GM23248 (cell line): ENCODE results near the gene PAQR9. TPM values are rescaled to one million over a fixed set of nuclear protein-coding genes. Genes with fewer than 3 reads are reported as not detected.

Experiments
- DNase-seq: peaks from one replicate; pipeline ENCODE4 v3.0.0-alpha.2; 2015
- H2AFZ ChIP-seq: fragments of 200-600 bp; sonication (generic); 2 replicates; pipeline ENCODE4 v1.6.1; 2016; ENCODE audit warnings: antibody characterized with exemption
- H3F3A ChIP-seq: fragments of 200-600 bp; sonication (generic); 2 replicates; pipeline ENCODE4 v1.6.1; 2016; ENCODE audit warnings: mild to moderate bottlenecking, antibody characterized with exemption, mixed run types; ENCODE audit not compliant: insufficient read depth
- H3K27ac ChIP-seq: fragments of 200-600 bp; sonication (generic); 2 replicates; pipeline ENCODE4 v1.5.1; 2016; ENCODE audit warnings: mild to moderate bottlenecking
- H3K27me3 ChIP-seq: fragments of 200-600 bp; sonication (generic); replicated peaks from 2 replicates; pipeline ENCODE4 v1.6.1; 2016; ENCODE audit warnings: mild to moderate bottlenecking; ENCODE audit not compliant: insufficient read depth
- H3K36me3 ChIP-seq: fragments of 200-600 bp; sonication (generic); 2 replicates; pipeline ENCODE4 v1.6.1; 2016; ENCODE audit warnings: low read depth, mild to moderate bottlenecking
- H3K4me1 ChIP-seq: fragments of 200-600 bp; sonication (generic); 2 replicates; pipeline ENCODE4 v1.6.1; 2016; ENCODE audit warnings: mild to moderate bottlenecking; ENCODE audit not compliant: insufficient read depth
- H3K4me2 ChIP-seq: fragments of 200-600 bp; sonication (generic); one replicate; pipeline ENCODE4 v1.6.1; 2016; ENCODE audit warnings: mild to moderate bottlenecking; ENCODE audit not compliant: unreplicated experiment
- H3K4me3 ChIP-seq: fragments of 200-600 bp; sonication (generic); 2 replicates; pipeline ENCODE4 v1.5.1; 2016; ENCODE audit warnings: mild to moderate bottlenecking
- H3K79me2 ChIP-seq: fragments of 200-600 bp; sonication (generic); 2 replicates; pipeline ENCODE4 v1.6.1; 2016; ENCODE audit warnings: mild to moderate bottlenecking; ENCODE audit not compliant: insufficient read depth
- H3K9ac ChIP-seq: fragments of 200-600 bp; sonication (generic); 2 replicates; pipeline ENCODE4 v1.6.1; 2016; ENCODE audit warnings: mild to moderate bottlenecking
- H3K9me2 ChIP-seq: fragments of 200-600 bp; sonication (generic); 2 replicates; pipeline ENCODE4 v1.6.1; 2016; ENCODE audit warnings: mixed run types, mild to moderate bottlenecking, moderate library complexity; ENCODE audit not compliant: insufficient read depth
- H3K9me3 ChIP-seq: fragments of 200-600 bp; sonication (generic); one replicate; pipeline ENCODE4 v1.6.1; 2017; ENCODE audit warnings: low read depth
- H4K20me1 ChIP-seq: fragments of 200-600 bp; sonication (generic); 2 replicates; pipeline ENCODE4 v1.6.0; 2016; ENCODE audit not compliant: insufficient read depth
- EZH2 ChIP-seq: fragments of 200-600 bp; sonication (generic); IDR thresholded peaks from 2 replicates; pipeline ENCODE4 v1.6.1; 2018; ENCODE audit warnings: antibody characterized with exemption, mild to moderate bottlenecking; ENCODE audit not compliant: insufficient read depth, poor library complexity, severe bottlenecking
- EZH2phosphoT487 ChIP-seq: fragments of 200-600 bp; sonication (generic); IDR thresholded peaks from 2 replicates; pipeline ENCODE4 v1.6.1; 2018; ENCODE audit warnings: antibody characterized with exemption, moderate library complexity, mild to moderate bottlenecking, low read depth; ENCODE audit not compliant: insufficient read depth
- WGBS, 2 experiments: methylation state at CpG; one replicate each; pipeline ENCODE4 v1.1.6; 2015 to 2017; ENCODE audit warnings: low lambda C conversion rate in 2 of 2, low coverage in 1 of 2; ENCODE audit errors: missing lambda C conversion rate in 2 of 2; 5-methylcytosine and 5-hydroxymethylcytosine counted together
- in situ Hi-C: fragments of 300-500 bp; cut with MboI; formaldehyde crosslinking; loops from 2 replicates; pipeline ENCODE4 v1.15.0; 2020
- polyA plus RNA-seq: library from polyadenylated mRNA; unstranded; fragments of >200 nt; fragmentation: Nextera tagmentation; extraction: Ambion mirVana; gene quantifications from 2 replicates; pipeline ENCODE4 v1.2.1, GENCODE V29; 2016
- small RNA-seq: library from RNA; depleted of rRNA; stranded (forward); fragments of <200 nt; gene quantifications from one replicate; pipeline ENCODE3, GENCODE V24; 2014; ENCODE audit warnings: low read depth, low replicate concordance
- total RNA-seq: library from RNA; depleted of rRNA; stranded (reverse); fragments of >200 nt; shearing (Covaris generic); gene quantifications from 2 replicates; pipeline ENCODE4 v1.2.3, GENCODE V29; 2014; rRNA removed

PAQR9 gene
- total and polyA plus RNA-seq, 2 experiments from 2014 or later: not detected

DNA sequence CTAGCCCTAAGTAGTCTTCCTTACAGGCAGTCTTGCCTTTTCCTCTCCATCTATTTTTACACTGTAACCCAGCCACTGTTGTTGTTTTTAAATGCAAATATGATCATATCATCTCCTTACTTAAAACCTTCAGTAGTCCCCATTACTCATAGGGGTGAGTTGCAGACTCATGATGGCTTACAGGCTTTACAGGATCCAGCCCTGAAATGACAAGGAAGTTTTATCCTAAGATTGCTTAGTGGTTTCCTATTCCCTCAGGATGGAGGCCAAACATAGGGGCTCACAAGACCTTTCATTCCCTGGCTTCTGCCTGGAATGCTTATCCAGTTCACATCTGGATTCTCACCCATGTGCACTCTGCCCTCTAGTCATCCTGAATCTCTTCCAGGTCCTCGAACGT lies 46.9 kb downstream of the PAQR9 start:
- Histone ChIP-seq H2AFZ (no peak overlapping the region), H3K79me2 (no peaks in the 10 kb centered on the region), H3K9me2 (no peaks in the 10 kb centered on the region), H3K36me3 (no peaks in the 10 kb centered on the region), H3K4me2 (no peak overlapping the region), H3K4me1 (peaks cover 12% of the 10 kb centered on the region), H3K4me3 (no peak overlapping the region), H3K9me3 (no peaks in the 10 kb centered on the region), H4K20me1 (no peaks in the 10 kb centered on the region), H3K27me3 (no peaks in the 10 kb centered on the region), H3F3A (no peaks in the 10 kb centered on the region), H3K27ac (no peak overlapping the region), H3K9ac (no peak overlapping the region)
- no peak for TF ChIP-seq EZH2
- no peak for TF ChIP-seq EZH2phosphoT487
- WGBS, 2 experiments: 78 to 86% methylated on average over 2 of the region's 2 CpGs
- peak; percentile 49 for DNase-seq
- in situ Hi-C loops: no loop called here

DNA sequence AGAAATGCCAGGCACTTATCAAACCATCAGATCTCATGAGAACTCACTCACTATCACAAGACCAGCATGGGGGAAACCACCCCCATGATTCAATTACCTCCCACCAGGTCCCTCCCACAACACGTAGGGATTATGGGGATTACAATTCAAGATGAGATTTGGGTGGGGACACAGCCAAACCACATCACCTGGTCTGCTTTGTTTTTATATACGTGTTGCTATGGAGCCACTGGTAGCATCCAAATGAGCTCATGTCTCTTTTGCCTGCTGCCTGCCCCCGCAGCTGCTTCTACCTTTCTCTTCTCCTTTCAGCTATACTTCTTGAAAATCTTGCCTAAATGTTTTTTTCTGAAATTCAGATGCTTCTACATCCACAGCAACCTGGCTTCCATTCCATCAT lies 47.8 kb downstream of the PAQR9 start:
- Histone ChIP-seq H3K9me3 (no peaks in the 10 kb centered on the region), H3F3A (no peaks in the 10 kb centered on the region), H4K20me1 (no peaks in the 10 kb centered on the region), H3K4me2 (no peak overlapping the region), H2AFZ (no peak overlapping the region), H3K27me3 (no peaks in the 10 kb centered on the region), H3K27ac (no peak overlapping the region), H3K36me3 (no peaks in the 10 kb centered on the region), H3K9me2 (no peaks in the 10 kb centered on the region), H3K79me2 (no peaks in the 10 kb centered on the region), H3K9ac (no peak overlapping the region), H3K4me3 (no peak overlapping the region), H3K4me1 (peaks cover 12% of the 10 kb centered on the region)
- DNase-seq: no peak
- 82 to 86% methylated on average over 3 of the region's 3 CpGs for WGBS, 2 experiments
- in situ Hi-C loops: no loop called here
- TF ChIP-seq EZH2phosphoT487 (no peak), EZH2 (no peak)

DNA sequence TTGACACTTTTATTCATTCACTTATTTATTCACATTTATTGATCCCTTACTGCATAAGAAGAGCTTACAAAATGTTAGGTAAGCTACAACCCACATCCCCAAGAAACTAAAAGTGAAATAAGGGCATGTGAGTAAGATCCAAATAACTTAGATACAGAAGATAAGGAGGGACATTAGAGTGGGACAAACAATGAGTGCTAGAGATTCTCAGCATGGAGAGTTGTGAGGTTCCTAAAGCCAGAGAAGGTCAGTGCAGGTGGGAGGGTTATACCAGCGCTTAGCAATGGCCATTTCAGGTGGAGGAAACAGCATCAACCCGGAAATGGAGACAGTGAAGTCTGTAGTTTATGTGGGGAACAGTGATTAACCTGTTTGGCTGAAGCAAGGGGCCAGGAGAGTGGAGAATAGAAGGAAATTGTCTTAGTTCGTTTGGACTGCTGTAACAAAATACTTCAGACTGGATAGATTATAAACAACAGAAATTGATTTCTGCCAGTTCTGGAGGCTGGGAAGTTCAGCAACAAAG lies 49.1 kb downstream of the PAQR9 start:
- Histone ChIP-seq H4K20me1 (no peaks in the 10 kb centered on the region), H3K9me3 (no peaks in the 10 kb centered on the region), H3K27ac (no peak overlapping the region), H3K9ac (no peak overlapping the region), H3K4me2 (no peak overlapping the region), H2AFZ (no peak overlapping the region), H3K9me2 (no peaks in the 10 kb centered on the region), H3K4me3 (no peak overlapping the region), H3K4me1 (peaks cover 18% of the 10 kb centered on the region), H3K79me2 (no peaks in the 10 kb centered on the region), H3K36me3 (no peaks in the 10 kb centered on the region), H3F3A (no peaks in the 10 kb centered on the region), H3K27me3 (no peaks in the 10 kb centered on the region)
- DNase-seq: no peak
- WGBS, 2 experiments: 75 to 88% methylated on average over 3 of the region's 3 CpGs
- in situ Hi-C loops: no loop called here
- TF ChIP-seq EZH2phosphoT487: no peak
- TF ChIP-seq EZH2: no peak

DNA sequence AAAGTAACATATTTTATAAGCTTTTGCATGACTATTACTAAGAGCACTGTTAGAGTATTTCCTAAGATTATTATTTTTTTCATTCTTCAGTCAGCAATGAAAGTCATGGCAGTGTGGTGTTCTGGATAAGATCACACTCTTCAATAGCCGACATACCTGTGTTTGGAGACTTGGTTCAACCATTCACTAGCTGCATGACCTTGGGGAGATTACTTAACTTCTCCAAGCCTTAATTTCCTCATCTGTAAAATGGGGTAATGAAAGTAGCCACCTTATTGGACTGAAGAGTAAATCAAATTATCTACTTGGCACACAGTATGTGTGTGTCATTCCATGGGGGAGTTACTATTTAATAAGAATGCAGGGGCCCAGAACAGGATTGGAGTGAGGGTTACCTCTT lies 50.0 kb downstream of the PAQR9 start:
- 93 to 100% methylated on average over 1 of the region's 1 CpG for WGBS, 2 experiments
- Histone ChIP-seq H3K4me2 (no peak overlapping the region), H3F3A (no peaks in the 10 kb centered on the region), H3K79me2 (no peaks in the 10 kb centered on the region), H4K20me1 (no peaks in the 10 kb centered on the region), H2AFZ (no peak overlapping the region), H3K9me3 (no peaks in the 10 kb centered on the region), H3K4me3 (no peak overlapping the region), H3K27ac (no peak overlapping the region), H3K36me3 (no peaks in the 10 kb centered on the region), H3K27me3 (no peaks in the 10 kb centered on the region), H3K4me1 (peaks cover 18% of the 10 kb centered on the region), H3K9me2 (no peaks in the 10 kb centered on the region), H3K9ac (no peak overlapping the region)
- TF ChIP-seq EZH2: no peak
- TF ChIP-seq EZH2phosphoT487: no peak
- DNase-seq: no peak
- in situ Hi-C loops: no loop called here

DNA sequence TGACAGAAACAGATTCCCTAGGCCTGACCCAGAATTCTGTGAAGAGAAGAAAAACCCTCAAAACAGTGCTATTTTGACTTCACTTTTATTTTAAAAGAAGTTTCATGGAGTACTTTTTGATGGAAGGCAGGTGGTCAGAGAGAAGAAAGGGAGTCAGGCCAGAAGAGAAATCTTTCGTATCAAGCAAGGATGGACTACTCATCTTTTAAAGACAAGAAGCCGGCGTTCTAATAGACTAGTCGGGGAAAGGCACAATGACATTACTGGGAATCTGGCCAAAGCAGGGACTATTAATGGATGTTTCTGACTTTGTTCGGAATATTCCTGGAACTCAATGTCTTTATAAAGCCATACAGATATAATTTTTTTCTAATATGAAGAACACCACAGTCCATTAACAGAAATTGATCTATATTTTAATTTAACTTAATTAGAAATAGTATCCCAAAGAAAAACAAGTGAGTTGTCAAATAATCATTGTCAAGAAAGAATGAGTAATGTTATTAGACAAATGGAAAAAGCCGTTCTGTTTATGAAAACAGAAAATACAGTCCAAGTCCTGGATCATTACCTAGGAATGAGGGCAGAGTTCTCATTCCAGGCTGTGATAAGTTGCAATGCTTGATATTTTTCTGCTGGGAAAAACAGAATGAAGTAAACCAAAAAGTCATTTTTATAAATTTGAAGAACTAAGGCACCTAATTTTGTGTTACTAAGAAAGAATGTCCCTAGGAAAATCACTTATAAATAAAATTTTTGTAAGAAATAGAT lies 50.9 kb downstream of the PAQR9 start:
- in situ Hi-C loops: no loop called here
- peak; percentile 57 for DNase-seq
- peaks cover 18% of the 10 kb centered on the region for H3K4me1 ChIP-seq
- H3K4me2 ChIP-seq: peak overlapping the region; percentile 1
- no peak overlapping the region for H2AFZ ChIP-seq
- H3K9me2 ChIP-seq: no peaks in the 10 kb centered on the region
- 19 to 21% methylated on average over 6 of the region's 6 CpGs for WGBS, 2 experiments
- no peaks in the 10 kb centered on the region for H3K36me3 ChIP-seq
- no peak overlapping the region for H3K9ac ChIP-seq
- H3K79me2 ChIP-seq: no peaks in the 10 kb centered on the region
- H3F3A ChIP-seq: no peaks in the 10 kb centered on the region
- TF ChIP-seq EZH2phosphoT487: no peak
- no peak for TF ChIP-seq EZH2
- H3K27ac ChIP-seq: no peak overlapping the region
- no peaks in the 10 kb centered on the region for H3K9me3 ChIP-seq
- H3K27me3 ChIP-seq: no peaks in the 10 kb centered on the region
- H3K4me3 ChIP-seq: no peak overlapping the region
- no peaks in the 10 kb centered on the region for H4K20me1 ChIP-seq

Small RNA genes lying within 50 kb of the gene (small RNA-seq; reads per million reads assigned to genes)
- not detected for gene AC021074.2

Other genes starting within 250 kb of the PAQR9 start
- 17.1 and 20.4 TPM in 2 replicates for gene TRPC1, start 239.6 kb downstream of the PAQR9 start, total RNA-seq
- gene TRPC1, start 239.6 kb downstream of the PAQR9 start, polyA plus RNA-seq: 5.1 and 7.7 TPM in 2 replicates
- gene PCOLCE2, start 74.6 kb downstream of the PAQR9 start, total RNA-seq: 46.4 and 69.2 TPM in 2 replicates
- 45.4 and 48.5 TPM in 2 replicates for gene PCOLCE2, start 74.6 kb downstream of the PAQR9 start, polyA plus RNA-seq
- 40.2 and 48.1 TPM in 2 replicates for gene U2SURP, start 37.9 kb upstream of the PAQR9 start, total RNA-seq
- 66.1 and 67.2 TPM in 2 replicates for gene U2SURP, start 37.9 kb upstream of the PAQR9 start, polyA plus RNA-seq
- gene CHST2, start 156.1 kb upstream of the PAQR9 start, total RNA-seq: 10.4 and 12.0 TPM in 2 replicates
- 2.1 and 2.3 TPM in 2 replicates for gene CHST2, start 156.1 kb upstream of the PAQR9 start, polyA plus RNA-seq